IPS DF 6.9 (cell line): ENCODE results near the gene MAP4K4.

Experiments
- DNase-seq: peaks from one replicate; pipeline ENCODE4 v3.0.0-alpha.2; 2013; ENCODE audit warnings: low read depth, low spot score
- H3K27ac ChIP-seq: one replicate; pipeline ENCODE4 v1.5.1; 2013; ENCODE audit warnings: low read length, control low read depth
- H3K27me3 ChIP-seq: 2 replicates; pipeline ENCODE4 v1.6.1; 2013; ENCODE audit warnings: mild to moderate bottlenecking, low read length; ENCODE audit not compliant: control insufficient read depth, insufficient read depth
- H3K36me3 ChIP-seq: 2 replicates; pipeline ENCODE4 v1.6.1; 2013; ENCODE audit warnings: low read length; ENCODE audit not compliant: control insufficient read depth, insufficient read depth
- H3K4me1 ChIP-seq: 2 replicates; pipeline ENCODE4 v1.6.1; 2013; ENCODE audit warnings: low read length; ENCODE audit not compliant: control insufficient read depth, insufficient read depth
- H3K4me3 ChIP-seq: 2 replicates; pipeline ENCODE4 v1.5.1; 2013; ENCODE audit warnings: mild to moderate bottlenecking, low read length
- H3K9me3 ChIP-seq: 2 replicates; pipeline ENCODE4 v1.6.1; 2013; ENCODE audit warnings: low read length, inconsistent platforms; ENCODE audit not compliant: control insufficient read depth, insufficient read depth
- WGBS: extraction: QIAGEN DNeasy Blood & Tissue Kit; methylation state at CpG from one replicate; pipeline ENCODE4 v1.1.7; 2013; ENCODE audit warnings: mixed read lengths, missing lambda C conversion rate; ENCODE audit not compliant: insufficient read length, insufficient coverage; 5-methylcytosine and 5-hydroxymethylcytosine counted together

Gene MAP4K4

DNA sequence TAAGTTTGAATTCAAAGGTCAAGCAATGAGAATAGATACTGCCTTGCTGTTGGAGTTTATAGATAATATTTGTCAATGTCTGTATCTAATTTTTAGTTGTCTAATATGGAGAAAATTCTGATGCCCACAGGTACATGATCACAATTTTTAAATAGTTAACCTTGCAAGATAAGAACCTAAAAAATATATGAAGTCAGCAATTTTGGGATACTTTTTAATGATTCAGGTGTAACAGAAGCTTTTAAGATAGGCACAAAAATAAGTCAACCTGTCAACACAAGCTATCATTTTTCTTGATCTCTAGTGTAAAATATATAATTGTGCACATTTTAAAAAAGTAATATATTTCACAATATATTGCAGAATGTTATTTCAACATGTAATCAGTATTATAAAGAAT is 201.8 kb downstream of the MAP4K4 start:
- no peaks in the 10 kb centered on the region; the same call in 1 of the 2 replicates for H3K27me3 ChIP-seq
- H3K4me1 ChIP-seq, result no peaks in the 10 kb centered on the region
- DNase-seq, result no peak
- no peak overlapping the region for H3K4me3 ChIP-seq
- no peak overlapping the region for H3K27ac ChIP-seq
- no peaks in the 10 kb centered on the region for H3K9me3 ChIP-seq
- no peaks in the 10 kb centered on the region for H3K36me3 ChIP-seq

DNA sequence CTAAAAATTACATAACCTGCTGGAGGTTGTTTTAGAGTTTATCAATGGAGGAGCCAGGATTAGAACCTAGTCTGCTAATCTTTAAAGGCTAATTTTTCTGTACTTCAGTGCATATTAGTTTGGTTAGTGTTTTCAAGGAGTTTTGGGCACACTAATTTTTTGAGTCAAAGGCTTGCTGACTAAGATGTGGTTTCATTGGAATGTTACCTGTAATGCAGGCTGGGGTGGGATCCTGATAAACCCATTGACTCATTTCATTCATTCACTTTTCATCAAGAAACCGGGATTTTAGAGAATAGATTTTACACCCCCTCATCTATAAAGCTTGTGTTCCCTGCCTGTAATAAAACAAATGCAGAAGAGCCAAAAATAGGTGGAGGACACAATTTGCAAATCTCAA is 202.4 kb downstream of the MAP4K4 start:
- WGBS, result no CpG with 5 or more reads among the region's 1 CpG
- no peak overlapping the region for H3K27ac ChIP-seq
- no peaks in the 10 kb centered on the region; the same call in 1 of the 2 replicates for H3K27me3 ChIP-seq
- no peak for DNase-seq
- H3K4me1 ChIP-seq, result no peaks in the 10 kb centered on the region
- no peaks in the 10 kb centered on the region for H3K36me3 ChIP-seq
- H3K4me3 ChIP-seq, result no peak overlapping the region
- no peaks in the 10 kb centered on the region for H3K9me3 ChIP-seq

DNA sequence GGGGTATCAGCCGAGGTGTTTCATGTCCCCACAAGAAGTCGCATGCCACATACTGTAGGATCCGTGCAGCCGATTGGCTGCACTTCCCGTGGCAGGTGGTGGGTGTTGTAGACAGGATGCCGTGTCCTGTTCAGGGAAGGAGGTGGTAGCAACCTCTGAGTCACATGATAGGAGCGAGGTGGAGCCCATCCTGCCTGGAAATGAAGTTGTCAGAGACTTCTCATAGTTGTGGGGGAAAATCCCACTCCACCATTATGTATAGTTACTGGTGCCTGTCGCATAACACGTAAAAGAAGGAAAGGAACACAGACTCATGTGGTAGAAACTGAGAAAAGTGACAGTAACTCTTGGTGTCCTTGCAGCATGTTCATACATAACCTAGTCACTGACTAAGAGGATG is 202.9 kb downstream of the MAP4K4 start:
- Histone ChIP-seq H3K27ac (no peak overlapping the region), H3K4me3 (no peak overlapping the region), H3K9me3 (no peaks in the 10 kb centered on the region), H3K27me3 (no peaks in the 10 kb centered on the region; the same call in 1 of the 2 replicates), H3K36me3 (no peaks in the 10 kb centered on the region), H3K4me1 (no peaks in the 10 kb centered on the region)
- DNase-seq, result no peak
- WGBS, result no CpG with 5 or more reads among the region's 9 CpGs

DNA sequence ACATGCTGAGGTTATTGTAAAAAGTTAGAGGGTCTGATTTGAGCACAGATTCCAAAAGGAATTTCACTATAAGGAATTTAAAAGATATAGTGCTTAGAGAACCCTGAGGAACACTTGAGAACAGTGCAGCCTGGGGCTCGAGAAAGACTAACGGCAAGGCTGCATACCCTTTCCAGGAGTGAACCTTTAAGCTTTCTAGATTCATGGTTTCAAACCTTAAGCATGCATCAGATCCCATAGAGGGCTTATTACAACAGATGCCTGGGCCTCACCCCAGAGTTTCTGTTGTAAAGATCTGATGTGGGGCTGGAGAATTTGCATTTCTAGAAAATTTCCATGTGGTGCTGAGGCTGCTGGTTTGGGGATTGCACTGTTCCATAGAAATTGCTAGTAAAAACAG is 203.7 kb downstream of the MAP4K4 start:
- no peak overlapping the region for H3K4me3 ChIP-seq
- WGBS, result no CpG with 5 or more reads among the region's 2 CpGs
- no peaks in the 10 kb centered on the region for H3K36me3 ChIP-seq
- no peaks in the 10 kb centered on the region; the same call in 1 of the 2 replicates for H3K27me3 ChIP-seq
- DNase-seq, result no peak
- H3K27ac ChIP-seq, result no peak overlapping the region
- no peaks in the 10 kb centered on the region; the same call in 1 of the 2 replicates for H3K9me3 ChIP-seq
- H3K4me1 ChIP-seq, result no peaks in the 10 kb centered on the region

DNA sequence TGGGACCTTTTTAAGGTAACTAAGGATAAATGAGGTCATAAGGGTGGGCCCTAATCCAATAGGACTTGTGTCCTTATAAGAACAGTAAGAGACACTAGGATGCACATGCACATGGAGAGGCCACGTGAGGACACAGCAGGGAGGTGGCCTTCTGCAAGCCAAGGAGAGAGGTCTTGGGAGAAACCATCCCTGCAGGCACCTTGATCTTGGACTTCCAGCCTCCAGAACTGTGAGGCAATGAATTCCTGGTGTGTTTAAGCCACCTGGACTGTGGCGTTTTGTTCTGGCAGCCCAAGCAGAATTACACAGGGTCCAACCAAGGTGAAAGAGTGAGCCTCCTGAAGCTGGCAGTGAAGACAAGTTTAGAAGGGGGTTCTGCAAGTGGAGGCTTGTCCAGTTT is 204.7 kb downstream of the MAP4K4 start:
- Histone ChIP-seq H3K9me3 (no peaks in the 10 kb centered on the region; the same call in 1 of the 2 replicates), H3K4me3 (no peak overlapping the region), H3K27ac (no peak overlapping the region), H3K4me1 (no peaks in the 10 kb centered on the region), H3K36me3 (no peaks in the 10 kb centered on the region), H3K27me3 (no peaks in the 10 kb centered on the region; the same call in 1 of the 2 replicates)
- WGBS, result no CpG with 5 or more reads among the region's 2 CpGs
- no peak for DNase-seq

DNA sequence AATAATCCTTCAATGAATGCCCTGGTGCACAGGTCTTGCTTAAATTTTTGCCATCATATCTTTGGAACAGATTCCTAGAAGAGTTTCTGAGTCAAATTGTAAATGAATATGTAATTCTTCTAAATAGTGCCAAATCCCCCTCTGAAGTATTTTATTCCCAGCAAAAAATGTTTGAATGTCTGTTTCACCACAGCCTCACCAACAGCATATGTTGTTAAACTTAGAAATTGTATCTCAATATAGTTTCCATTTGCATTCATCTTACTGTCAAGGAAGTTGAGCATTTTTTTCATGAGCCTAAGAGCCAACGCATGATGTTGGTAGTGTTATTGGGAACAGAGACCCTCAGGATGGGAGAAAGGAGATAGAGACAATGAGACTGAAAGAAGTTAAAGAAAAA is 207.4 kb downstream of the MAP4K4 start:
- no peaks in the 10 kb centered on the region; the same call in 1 of the 2 replicates for H3K9me3 ChIP-seq
- no peak overlapping the region for H3K4me3 ChIP-seq
- no peak for DNase-seq
- H3K4me1 ChIP-seq, result no peaks in the 10 kb centered on the region
- WGBS, result no CpG with 5 or more reads among the region's 1 CpG
- no peaks in the 10 kb centered on the region; the same call in 1 of the 2 replicates for H3K27me3 ChIP-seq
- H3K27ac ChIP-seq, result no peak overlapping the region
- no peaks in the 10 kb centered on the region for H3K36me3 ChIP-seq

DNA sequence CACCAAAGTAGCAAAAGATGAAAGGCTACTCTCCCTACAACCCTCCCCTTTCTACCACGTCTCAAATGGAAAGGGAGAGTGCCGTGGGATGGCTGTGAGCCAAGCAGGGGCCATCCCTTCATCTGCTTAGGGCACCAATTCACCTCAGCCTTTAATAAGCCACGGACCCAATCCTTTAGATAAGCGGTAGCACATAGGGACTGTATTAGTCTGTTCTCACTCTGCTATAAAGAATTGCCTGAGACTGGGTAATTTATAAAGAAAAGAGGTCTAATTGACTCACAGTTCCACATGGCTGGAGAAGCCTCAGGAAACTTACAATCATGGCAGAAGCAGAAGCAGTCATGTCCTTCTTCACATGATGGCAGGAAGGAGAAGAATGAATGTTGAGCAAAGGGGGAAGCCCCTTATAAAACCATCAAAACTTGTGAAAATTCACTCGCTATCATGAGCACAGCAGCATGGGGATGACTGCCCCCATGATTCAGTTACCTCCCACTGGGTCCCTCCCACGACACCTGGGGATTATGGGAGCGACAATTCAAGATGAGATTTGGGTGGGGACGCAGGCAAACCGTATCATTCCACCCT is 208.3 kb downstream of the MAP4K4 start:
- DNase-seq, result no peak
- no peaks in the 10 kb centered on the region; the same call in 1 of the 2 replicates for H3K27me3 ChIP-seq
- H3K4me1 ChIP-seq, result no peaks in the 10 kb centered on the region
- H3K36me3 ChIP-seq, result no peaks in the 10 kb centered on the region
- no CpG with 5 or more reads among the region's 9 CpGs for WGBS
- no peak overlapping the region for H3K27ac ChIP-seq
- H3K9me3 ChIP-seq, result no peaks in the 10 kb centered on the region; the same call in 1 of the 2 replicates
- H3K4me3 ChIP-seq, result no peak overlapping the region

DNA sequence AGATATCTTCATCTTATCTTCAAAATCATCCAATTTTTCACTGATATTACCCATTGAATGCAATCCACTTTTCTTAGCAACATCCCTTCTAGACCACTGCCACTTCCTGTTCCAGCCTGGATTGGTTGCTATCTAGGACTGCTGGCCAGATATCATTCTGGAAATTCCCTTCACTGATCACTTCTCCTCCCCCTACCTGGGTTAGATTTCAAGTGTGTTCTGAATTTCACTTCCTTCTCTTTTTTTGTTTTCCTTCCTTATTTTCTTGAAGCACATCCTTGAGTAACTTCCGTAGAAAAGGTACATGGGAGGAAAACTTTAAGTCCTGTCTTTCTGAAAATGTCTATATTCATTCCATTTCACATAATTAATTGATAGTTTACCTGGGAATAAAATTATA is 212.3 kb downstream of the MAP4K4 start:
- no CpG with 5 or more reads among the region's 1 CpG for WGBS
- Histone ChIP-seq H3K9me3 (no peaks in the 10 kb centered on the region; the same call in 1 of the 2 replicates), H3K4me3 (no peak overlapping the region), H3K36me3 (no peaks in the 10 kb centered on the region), H3K27ac (no peak overlapping the region), H3K4me1 (no peaks in the 10 kb centered on the region), H3K27me3 (no peaks in the 10 kb centered on the region)
- DNase-seq, result no peak

DNA sequence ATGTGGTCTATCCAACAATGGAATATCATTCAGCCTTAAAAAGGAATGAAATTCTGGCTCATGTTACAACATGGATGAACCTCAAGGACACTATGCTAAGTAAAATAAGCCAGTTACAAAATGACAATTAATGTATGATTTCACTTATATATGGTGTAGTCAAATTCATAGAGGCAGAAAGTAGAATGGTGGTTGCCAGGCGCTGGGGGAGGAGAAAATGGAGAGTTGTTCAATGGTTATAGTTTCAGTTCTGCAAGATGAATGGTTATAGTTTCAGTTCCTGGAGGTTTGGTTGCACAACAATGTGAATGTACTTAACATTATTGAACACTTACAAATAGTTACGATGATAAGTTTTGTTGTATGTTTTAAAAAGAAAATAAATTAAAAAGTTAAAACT is 215.0 kb downstream of the MAP4K4 start:
- H3K27me3 ChIP-seq, result no peaks in the 10 kb centered on the region
- no peaks in the 10 kb centered on the region for H3K36me3 ChIP-seq
- no peak overlapping the region for H3K27ac ChIP-seq
- DNase-seq, result no peak
- WGBS, result no CpG with 5 or more reads among the region's 2 CpGs
- no peak overlapping the region for H3K4me3 ChIP-seq
- no peaks in the 10 kb centered on the region for H3K9me3 ChIP-seq
- 0 out of 2 replicates have a peak, but pooled peaks cover 1% of the 10 kb centered on the region for H3K4me1 ChIP-seq

DNA sequence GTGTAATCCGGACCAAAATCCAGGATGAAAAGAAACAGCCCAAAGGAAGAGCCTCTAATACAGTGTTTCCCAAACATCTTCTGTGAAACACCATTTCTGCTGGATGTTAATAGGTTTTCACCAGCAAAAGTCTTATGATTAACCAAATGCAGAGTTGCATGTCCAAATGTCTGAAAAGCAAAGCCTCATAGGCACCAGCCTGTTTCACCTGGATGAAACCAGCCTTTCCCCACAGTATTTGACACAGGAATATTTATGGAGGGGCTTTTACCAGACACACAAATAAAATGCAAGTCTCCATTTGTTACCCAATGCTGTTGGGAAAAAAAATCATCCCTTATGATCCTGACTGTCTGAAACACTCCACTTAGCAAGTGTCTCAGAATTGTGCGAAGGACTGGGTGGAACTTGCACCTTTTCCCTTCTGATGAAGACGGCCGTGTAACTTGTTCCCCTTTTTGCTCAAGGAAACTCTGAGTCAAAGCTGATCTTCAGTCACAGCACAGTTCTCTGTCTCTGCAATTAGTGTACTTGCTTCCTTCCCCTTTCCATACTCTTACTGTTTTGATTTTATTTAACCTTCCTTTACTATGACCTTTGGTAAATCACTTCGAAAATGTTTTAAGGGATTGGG is 223.9 kb downstream of the MAP4K4 start:
- no CpG with 5 or more reads among the region's 5 CpGs for WGBS
- Histone ChIP-seq H3K9me3 (peaks cover 5% of the 10 kb centered on the region), H3K27ac (no peak overlapping the region), H3K4me3 (no peak overlapping the region), H3K36me3 (no peaks in the 10 kb centered on the region), H3K27me3 (no peaks in the 10 kb centered on the region), H3K4me1 (no peaks in the 10 kb centered on the region)
- no peak for DNase-seq

DNA sequence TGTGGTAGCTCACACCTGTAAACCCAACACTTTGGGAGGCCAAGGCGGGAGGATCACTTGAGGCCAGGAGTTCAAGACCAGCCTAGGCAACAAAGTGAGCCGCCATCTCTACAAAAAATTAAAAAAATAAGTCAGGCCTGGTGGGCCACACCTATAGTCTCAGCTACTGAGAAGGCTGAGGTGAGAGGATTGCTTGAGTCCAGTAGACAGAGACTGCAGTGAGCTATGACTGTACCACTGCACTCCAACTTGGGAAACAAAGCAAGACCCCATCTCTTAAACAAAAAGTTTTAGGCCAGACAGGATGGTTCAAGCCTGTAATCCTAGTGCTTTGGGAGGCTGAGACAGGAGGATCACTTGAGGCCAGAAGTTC is 224.4 kb downstream of the MAP4K4 start:
- no peak for DNase-seq
- no peaks in the 10 kb centered on the region for H3K36me3 ChIP-seq
- H3K27ac ChIP-seq, result no peak overlapping the region
- no peaks in the 10 kb centered on the region for H3K4me1 ChIP-seq
- no peak overlapping the region for H3K4me3 ChIP-seq
- no peaks in the 10 kb centered on the region for H3K27me3 ChIP-seq
- WGBS, result no CpG with 5 or more reads among the region's 2 CpGs
- peaks cover 5% of the 10 kb centered on the region for H3K9me3 ChIP-seq
